Brain microvascular endothelial cell (primary cell): ENCODE data around the gene DEPDC5.

ENCODE experiments used
- DNase-seq: peaks from one replicate; pipeline ENCODE4 v3.0.0-alpha.2; 2020
- H3K27ac ChIP-seq: fragments of 250-450 bp; sonication (Bioruptor Pico); 2 replicates; pipeline ENCODE4 v1.5.1; 2020; ENCODE audit warnings: mild to moderate bottlenecking, moderate library complexity
- H3K27me3 ChIP-seq: fragments of 250-450 bp; sonication (Bioruptor Pico); replicated peaks from 2 replicates; pipeline ENCODE4 v1.5.1; 2020; ENCODE audit warnings: mild to moderate bottlenecking
- H3K36me3 ChIP-seq: fragments of 250-450 bp; sonication (Bioruptor Pico); replicated peaks from 2 replicates; pipeline ENCODE4 v1.5.1; 2020; ENCODE audit warnings: mild to moderate bottlenecking
- H3K4me3 ChIP-seq: 2 replicates; pipeline ENCODE4 v1.5.1; 2011; ENCODE audit warnings: low read depth, mild to moderate bottlenecking, control low read depth, low read length, moderate library complexity
- CTCF ChIP-seq: IDR thresholded peaks from 2 replicates; pipeline ENCODE4 v1.5.1; 2011; ENCODE audit warnings: low read depth, mild to moderate bottlenecking, moderate library complexity, low read length, control low read depth, inconsistent platforms; ENCODE audit errors: missing control alignments
- in situ Hi-C: cut with HindIII; loops from 2 replicates; pipeline ENCODE4 v1.10.0; 2017; ENCODE audit warnings: low sequenced_read_pairs, low pct_ligation_motif_present

DEPDC5 gene

DNA sequence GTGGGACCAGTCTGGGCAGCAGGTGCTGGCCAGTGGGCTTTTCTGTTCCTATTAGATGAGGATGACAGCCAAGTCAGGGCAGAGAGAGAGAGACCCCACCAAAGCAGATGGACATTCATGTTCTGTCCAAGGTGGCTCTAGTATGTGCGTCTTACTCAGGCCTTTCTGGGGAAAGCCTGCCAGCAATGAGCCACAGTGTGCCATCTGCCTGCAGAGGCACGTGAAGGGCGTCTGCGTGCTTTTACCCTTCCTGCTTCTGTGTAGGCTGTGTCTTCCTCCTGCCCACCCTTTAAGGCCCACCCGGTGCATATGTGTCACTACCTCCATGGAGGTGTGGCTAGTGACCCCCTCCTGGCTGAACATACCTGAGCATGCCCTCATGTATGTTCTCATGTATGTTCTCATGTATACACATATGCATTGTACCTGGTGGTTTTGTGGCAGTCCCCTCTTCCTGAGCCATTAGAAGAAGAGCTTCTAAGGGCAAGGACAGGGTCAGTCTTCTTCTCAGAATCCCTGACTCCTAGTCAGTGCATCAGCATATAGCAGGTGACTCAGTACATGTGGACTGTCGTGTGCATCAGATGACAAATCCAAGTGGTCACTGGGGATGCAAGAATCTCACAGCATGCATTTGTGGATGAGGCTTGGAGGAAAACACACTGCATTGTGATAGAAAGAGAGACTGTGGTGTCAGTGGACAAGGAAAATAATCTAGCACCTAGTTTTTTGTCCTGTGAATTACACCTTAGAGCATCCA is 100.1 kb downstream of the DEPDC5 start:
- Histone ChIP-seq H3K27ac (no peak overlapping the region), H3K4me3 (no peak overlapping the region), H3K36me3 (peaks cover 2% of the 10 kb centered on the region), H3K27me3 (no peaks in the 10 kb centered on the region)
- no peak for TF ChIP-seq CTCF
- in situ Hi-C loops, result no loop called here
- no peak for DNase-seq

DNA sequence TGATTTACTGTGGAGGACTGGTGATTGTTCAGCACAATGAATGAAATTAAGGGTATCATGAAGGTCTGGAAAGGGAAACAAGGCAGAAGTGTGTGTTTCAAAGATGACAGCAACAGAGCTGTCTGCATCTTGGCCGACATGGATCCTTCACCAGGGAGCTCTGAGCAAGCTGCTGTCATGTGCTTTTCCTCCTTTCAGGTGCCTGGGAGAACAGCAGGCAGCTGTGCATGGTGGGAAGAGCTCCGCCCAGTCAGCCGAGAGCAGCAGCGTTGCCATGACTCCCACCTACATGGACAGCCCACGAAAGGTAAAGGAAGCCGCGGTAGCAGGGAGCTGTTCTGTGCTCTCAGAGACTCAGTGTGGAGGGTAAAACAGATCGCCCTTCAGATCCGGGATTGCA is 103.4 kb downstream of the DEPDC5 start:
- Histone ChIP-seq H3K36me3 (no peaks in the 10 kb centered on the region), H3K4me3 (no peak overlapping the region), H3K27ac (no peak overlapping the region), H3K27me3 (no peaks in the 10 kb centered on the region)
- in situ Hi-C loops, result no loop called here
- no peak for TF ChIP-seq CTCF
- no peak for DNase-seq

GRCh38 chr22:31861226-31861840 is 107.5 kb downstream of the DEPDC5 start:
- no peaks in the 10 kb centered on the region for H3K36me3 ChIP-seq
- H3K27me3 ChIP-seq, result no peaks in the 10 kb centered on the region
- peak; percentile 19 for DNase-seq
- no peak overlapping the region for H3K27ac ChIP-seq
- no peak for TF ChIP-seq CTCF
- in situ Hi-C loops, result no loop called here
- H3K4me3 ChIP-seq, result no peak overlapping the region

GRCh38 chr22:31866918-31867317 is 113.1 kb downstream of the DEPDC5 start:
- H3K27me3 ChIP-seq, result no peaks in the 10 kb centered on the region
- peaks cover under 1% of the 10 kb centered on the region for H3K36me3 ChIP-seq
- TF ChIP-seq CTCF, result no peak
- DNase-seq, result no peak
- in situ Hi-C loops, result no loop called here
- no peak overlapping the region for H3K27ac ChIP-seq
- H3K4me3 ChIP-seq, result no peak overlapping the region

- in situ Hi-C loops, result no loop called here
- peaks cover 3% of the 10 kb centered on the region for H3K36me3 ChIP-seq
- no peak for DNase-seq
- H3K4me3 ChIP-seq, result no peak overlapping the region
- H3K27ac ChIP-seq, result no peak overlapping the region
- no peak for TF ChIP-seq CTCF
- H3K27me3 ChIP-seq, result no peaks in the 10 kb centered on the region
Measured at GRCh38 chr22:31867386-31868153, 113.8 kb downstream of the DEPDC5 start.
